Nephron progenitor cell (in vitro differentiated cells): Measurements from ENCODE around the gene MAPK8IP3.

Experiments
- DNase-seq: peaks from one replicate; pipeline ENCODE4 v3.0.0; 2021
- H3K27ac Mint-ChIP-seq: 2 replicates; pipeline ENCODE4 v1.8.0; 2021; ENCODE audit warnings: mild to moderate bottlenecking, moderate library complexity, mixed read lengths
- H3K27me3 Mint-ChIP-seq: 2 replicates; pipeline ENCODE4 v1.8.0; 2021; ENCODE audit warnings: mild to moderate bottlenecking, low read depth, mixed read lengths; ENCODE audit not compliant: poor library complexity
- H3K36me3 Mint-ChIP-seq: 2 replicates; pipeline ENCODE4 v1.8.0; 2021; ENCODE audit warnings: low read depth, mixed read lengths
- H3K4me1 Mint-ChIP-seq: 2 replicates; pipeline ENCODE4 v1.8.0; 2021; ENCODE audit warnings: mixed read lengths
- H3K4me3 Mint-ChIP-seq: 2 replicates; pipeline ENCODE4 v1.8.0; 2021; ENCODE audit warnings: mild to moderate bottlenecking, moderate library complexity, mixed read lengths
- H3K9me3 Mint-ChIP-seq: 2 replicates; pipeline ENCODE4 v1.8.0; 2021; ENCODE audit warnings: mild to moderate bottlenecking, moderate library complexity, mixed read lengths
- CTCF ChIP-seq: fragments of 200-600 bp; sonication (generic); IDR thresholded peaks from 2 replicates; pipeline ENCODE4 v1.5.0; 2021; ENCODE audit warnings: antibody characterized with exemption

The MAPK8IP3 gene

GRCh38 chr16:1721372-1721771, 15.4 kb downstream of the MAPK8IP3 start:
- Mint-ChIP-seq H3K27me3 (no peaks in the 10 kb centered on the region), H3K4me3 (no peak overlapping the region), H3K36me3 (peaks cover 24% of the 10 kb centered on the region)

GRCh38 chr16:1723450-1724147, 17.6 kb downstream of the MAPK8IP3 start:
- no peak overlapping the region for H3K4me3 Mint-ChIP-seq
- no peaks in the 10 kb centered on the region for H3K4me1 Mint-ChIP-seq
- no peaks in the 10 kb centered on the region for H3K9me3 Mint-ChIP-seq
- TF ChIP-seq CTCF: peak; percentile 81
- peaks cover 34% of the 10 kb centered on the region for H3K36me3 Mint-ChIP-seq
- peak; percentile 47 for DNase-seq
- no peak overlapping the region for H3K27ac Mint-ChIP-seq
- no peaks in the 10 kb centered on the region for H3K27me3 Mint-ChIP-seq

More at GRCh38 chr16:1721372-1721771, 15.4 kb downstream of the MAPK8IP3 start:
- Mint-ChIP-seq H3K4me1 (no peaks in the 10 kb centered on the region), H3K9me3 (no peaks in the 10 kb centered on the region), H3K27ac (no peak overlapping the region)
- TF ChIP-seq CTCF: no peak
- DNase-seq: no peak

GRCh38 chr16:1724491-1724890, 18.5 kb downstream of the MAPK8IP3 start:
- no peaks in the 10 kb centered on the region for H3K27me3 Mint-ChIP-seq
- H3K9me3 Mint-ChIP-seq: no peaks in the 10 kb centered on the region
- TF ChIP-seq CTCF: no peak
- peaks cover 31% of the 10 kb centered on the region for H3K36me3 Mint-ChIP-seq
- no peaks in the 10 kb centered on the region for H3K4me1 Mint-ChIP-seq
- DNase-seq: no peak
- no peak overlapping the region for H3K27ac Mint-ChIP-seq
- H3K4me3 Mint-ChIP-seq: no peak overlapping the region

- Mint-ChIP-seq H3K4me1 (no peaks in the 10 kb centered on the region), H3K9me3 (no peaks in the 10 kb centered on the region), H3K36me3 (peaks cover 23% of the 10 kb centered on the region), H3K27ac (peak overlapping the region; percentile 38), H3K4me3 (no peak overlapping the region), H3K27me3 (no peaks in the 10 kb centered on the region)
- no peak for DNase-seq
- TF ChIP-seq CTCF: no peak
Observed at GRCh38 chr16:1726661-1727502, 20.9 kb downstream of the MAPK8IP3 start.

- Mint-ChIP-seq H3K27me3 (no peaks in the 10 kb centered on the region), H3K4me3 (no peak overlapping the region), H3K27ac (peak overlapping the region; percentile 38), H3K4me1 (no peaks in the 10 kb centered on the region), H3K36me3 (peaks cover 21% of the 10 kb centered on the region), H3K9me3 (no peaks in the 10 kb centered on the region)
- no peak for DNase-seq
- TF ChIP-seq CTCF: no peak
Observed at GRCh38 chr16:1727651-1728624, 21.9 kb downstream of the MAPK8IP3 start.
